ENCODE measurements around the gene QKI.
"Not testable (repeated sequence)": the region's sequence is repeated elsewhere in the genome, so short reads cannot be mapped to it uniquely, and the experiment has no call there.

The QKI gene

DNA sequence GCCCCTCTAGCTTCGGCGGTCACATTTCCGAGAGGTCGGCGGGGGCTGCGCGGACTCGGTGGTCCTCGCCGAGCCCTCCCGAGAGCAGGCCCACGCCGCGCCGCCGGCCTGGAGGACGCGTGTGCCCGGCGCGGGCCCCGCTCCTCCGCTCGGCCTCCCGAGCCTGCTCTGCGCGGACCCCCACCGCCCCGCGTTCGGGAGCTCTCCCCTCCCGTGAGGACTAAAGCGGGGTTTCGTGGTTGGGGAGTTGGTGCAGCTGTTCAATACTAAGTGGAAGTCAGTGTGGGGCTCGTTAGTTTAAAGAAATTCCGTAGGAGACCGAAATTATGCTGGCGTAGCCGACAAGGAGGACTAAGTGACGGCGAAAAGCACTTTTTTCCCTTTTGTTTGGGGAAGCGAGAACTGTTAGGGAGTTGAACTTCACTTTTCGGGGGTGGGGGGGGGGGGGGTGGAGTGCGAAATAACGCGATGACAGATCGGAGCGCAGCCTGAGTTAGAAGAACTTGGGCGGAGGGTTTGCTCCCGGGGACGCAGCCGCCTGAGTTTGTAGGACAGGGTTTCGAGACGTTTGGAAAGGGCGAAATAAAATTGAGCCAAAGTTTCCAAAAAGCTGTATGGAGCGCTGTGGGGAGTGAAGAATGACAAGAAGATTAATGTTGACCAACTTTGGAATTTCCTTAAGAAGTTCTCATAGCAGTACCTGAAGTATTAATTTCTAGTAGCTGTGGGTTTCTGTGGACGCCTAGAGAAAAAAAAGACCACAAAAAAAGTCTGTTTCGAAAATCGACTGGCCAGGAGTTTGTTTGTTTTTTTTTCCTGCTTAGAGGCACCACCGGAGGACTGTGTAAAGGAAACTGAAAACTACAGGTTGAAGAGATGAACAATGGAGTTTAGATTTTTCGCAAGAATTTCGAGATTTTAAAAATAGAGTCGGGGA is 1.4 kb downstream of the QKI start:
- DNase-seq: no peak

DNA sequence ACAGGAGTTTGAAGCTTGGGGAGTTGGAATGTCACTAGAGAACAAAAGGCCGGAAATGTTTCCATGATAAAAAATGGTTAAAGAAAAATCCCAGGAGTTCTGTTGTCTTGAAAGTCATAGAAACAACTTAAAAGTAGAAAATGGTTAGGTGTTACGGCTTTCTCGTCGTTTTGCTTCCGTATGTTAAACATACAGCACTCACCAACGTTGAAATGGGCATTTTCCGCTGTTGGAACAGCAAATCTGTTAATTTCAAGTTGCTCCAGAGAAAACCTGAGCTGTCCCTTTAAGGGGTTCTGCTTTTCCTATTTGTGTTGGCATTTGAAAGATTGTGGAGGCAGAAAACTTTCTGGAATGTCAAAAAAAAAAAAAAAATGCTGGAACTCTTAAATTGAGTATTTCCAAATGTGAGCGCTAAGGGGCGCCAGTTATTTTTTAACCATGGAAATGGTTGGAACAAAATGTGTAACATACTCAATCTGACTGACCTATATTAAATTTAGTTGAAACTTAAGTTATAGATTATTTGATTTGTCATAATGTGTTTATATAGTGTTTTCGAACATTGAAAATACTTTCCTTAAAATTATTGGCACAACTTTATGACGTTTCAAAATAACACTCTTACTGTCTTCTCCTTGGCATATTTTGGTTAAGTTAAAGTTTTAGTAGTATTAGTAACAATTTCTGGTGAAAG is 2.2 kb downstream of the QKI start:
- no peak for DNase-seq

DNA sequence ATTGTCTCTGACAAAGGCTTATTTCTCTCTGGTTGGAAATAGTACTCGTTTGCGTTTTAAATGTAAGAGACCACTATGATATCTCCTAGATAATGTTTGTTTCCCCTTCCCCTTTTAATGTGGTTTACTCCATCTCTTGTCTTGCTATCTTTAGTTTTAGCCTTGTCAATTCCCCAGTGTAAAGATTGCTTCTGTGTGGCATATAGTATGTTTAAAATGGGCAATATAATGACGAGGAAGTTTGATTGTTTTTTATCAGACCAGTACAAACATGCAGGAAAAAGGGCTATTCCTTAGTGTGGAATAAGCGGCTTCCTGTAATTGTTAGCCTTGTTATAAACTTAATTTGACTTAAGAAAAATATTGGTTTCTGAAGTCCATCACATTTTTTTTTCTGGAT is 3.1 kb downstream of the QKI start:
- DNase-seq: no peak

DNA sequence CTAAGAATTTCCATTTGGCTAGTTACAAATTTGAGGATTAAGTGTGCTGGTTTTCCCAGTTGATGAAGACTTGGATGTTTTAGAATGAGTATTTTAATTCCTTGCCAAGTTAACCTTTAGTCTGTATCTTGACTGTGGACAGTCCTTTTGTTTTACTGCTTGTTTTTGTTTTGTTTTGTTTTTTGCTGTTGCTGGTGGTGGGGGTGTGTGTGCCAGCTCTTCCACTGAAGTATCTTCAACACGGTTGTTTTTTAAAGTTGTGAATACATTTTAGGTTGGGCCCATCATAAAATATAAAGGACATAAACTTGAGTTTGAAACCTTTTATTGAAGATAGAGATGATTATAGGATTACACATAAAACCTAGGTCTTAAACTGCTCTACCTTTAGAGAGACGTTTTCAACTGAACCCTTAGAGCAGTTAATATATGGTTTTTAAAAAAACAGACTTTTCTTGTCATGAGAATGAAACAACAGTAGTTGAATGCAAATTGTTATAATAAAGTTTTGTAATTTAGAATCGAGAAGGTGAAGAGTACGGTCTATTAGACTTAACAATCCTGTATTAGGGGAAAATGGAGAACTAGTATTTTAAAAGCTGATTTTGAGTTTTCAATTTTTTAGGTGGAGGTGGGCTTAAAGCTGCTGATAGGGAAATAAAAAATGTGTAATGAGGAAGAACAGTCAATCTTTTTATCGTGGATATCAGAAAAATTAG is 4.0 kb downstream of the QKI start:
- DNase-seq: no peak

DNA sequence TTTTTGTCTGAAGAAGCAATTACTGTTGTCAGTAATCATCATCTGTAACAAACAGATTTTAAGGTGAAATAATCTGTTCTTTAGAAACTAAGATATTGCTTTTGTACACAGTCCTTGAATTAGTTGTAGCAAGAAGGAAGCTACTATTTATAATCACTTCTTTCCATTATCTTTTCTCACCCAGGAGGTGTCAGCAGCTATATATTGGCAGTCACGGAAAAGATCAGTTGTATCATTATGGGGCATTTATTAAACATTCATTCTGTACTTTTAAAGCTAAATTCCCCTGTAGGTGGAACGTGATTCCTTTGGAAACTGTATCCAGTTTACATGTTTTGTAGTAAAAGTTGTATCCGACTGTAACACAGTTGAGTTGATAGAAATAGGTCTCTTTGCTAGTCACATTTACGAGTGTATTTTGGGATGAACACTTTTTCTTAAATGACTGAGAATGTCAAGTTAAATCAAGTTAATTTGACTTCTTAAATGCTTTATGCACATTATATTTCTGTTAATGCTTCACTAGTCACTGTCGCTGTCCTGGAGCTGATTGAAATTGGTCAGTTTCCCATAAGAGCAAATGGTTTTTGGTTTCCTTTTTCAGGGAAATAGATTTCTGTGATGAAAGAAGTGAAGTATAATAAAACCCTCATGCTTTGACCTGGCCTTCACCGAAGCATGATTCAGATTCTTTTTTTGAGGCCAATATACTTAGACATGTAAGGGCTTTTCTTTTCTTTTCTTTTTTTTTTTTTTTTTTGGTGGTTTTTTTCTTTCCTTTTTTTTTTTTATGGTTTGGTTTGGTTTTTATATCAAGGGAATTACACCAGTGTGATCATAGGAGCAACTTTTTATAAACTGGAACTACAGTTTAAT is 5.1 kb downstream of the QKI start:
- DNase-seq: no peak

DNA sequence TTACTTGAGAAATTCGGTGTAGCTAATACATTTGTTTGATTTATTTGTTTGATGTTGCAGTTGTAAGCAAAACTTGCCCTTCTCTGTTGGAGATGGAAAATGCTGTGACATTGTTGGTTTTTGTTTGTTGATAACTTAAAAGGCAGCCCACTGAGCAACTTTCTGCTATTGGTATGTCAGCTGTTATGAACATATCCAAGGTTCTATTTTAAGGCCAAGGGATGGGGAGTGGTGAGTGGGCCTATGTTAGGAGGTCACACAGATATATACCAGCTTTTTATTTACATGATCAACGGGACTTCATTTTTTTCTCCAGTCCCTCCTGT is 5.7 kb downstream of the QKI start:
- no peak for DNase-seq

DNA sequence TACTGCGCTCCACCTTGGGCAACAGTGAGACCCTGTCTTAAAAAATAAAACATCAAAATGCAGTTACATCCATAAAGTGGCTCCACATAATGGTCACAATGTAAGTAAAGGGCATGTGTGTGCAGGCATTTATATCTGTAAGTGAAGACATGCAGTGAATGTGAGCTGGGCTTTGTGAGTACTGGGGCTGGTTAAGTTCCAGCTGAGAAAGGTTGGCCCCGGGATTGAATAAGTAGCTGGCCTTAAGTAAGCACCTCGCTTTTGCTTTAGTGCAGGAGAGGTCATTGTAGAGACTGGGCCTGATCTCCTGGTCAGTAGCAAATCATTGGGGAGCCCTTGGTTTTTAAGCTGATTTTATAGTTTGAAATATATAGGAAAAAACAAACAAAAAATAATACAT is 8.0 kb downstream of the QKI start:
- no peak for DNase-seq

DNA sequence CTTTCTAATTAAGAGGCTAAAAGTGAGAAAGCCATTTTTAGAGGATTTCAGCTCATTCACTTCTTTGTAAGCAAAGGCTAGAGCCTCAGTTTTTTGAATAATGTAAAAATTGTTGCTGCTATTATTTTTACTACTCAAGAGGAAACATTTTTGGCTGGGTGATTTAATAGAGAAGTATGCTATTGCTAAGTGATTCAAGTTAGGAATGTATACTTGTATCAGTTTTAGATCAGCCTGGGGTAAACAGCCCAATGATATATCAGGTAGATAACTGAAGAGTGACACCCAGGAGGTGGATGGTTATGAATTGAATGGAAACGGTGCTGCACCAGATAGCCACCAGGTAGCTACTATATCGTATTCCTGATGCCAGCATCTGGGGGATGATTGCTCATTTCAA is 9.2 kb downstream of the QKI start:
- no peak for DNase-seq

DNA sequence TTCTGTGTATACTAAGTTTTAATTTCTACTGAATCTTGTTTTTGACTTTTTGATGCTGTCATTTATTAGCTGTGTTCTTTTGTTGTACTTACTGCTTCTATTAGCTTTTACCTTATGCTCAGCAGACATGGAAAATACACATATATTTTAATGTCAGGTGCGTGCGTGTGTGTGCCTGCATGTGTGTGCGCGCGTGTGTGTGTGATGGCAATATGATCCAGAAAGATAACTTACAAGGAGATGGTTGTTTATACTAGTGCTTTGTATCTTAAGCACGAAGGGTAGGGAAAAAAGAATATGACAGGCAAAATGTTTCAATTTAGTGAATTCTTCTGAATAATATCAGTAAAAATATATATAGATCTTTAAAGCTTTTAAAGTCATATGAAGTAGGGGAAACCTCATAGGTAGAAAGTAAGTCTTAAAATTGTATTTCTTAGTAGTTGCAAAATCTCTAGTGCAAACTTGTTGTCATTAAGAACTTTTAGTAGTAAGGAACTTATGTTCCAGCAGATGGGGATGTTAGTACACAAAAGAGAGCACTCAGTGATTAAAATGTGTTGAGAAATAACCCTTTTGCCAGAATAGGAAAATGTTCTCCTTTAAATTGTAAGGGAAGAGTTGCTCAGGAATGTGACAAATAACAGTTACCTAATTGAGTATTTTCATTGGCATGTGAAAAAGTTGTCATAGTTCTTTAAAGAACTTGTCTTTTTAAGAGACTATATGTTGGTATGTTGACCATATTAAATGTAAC is 13.2 kb downstream of the QKI start:
- peak; percentile 39 for DNase-seq

DNA sequence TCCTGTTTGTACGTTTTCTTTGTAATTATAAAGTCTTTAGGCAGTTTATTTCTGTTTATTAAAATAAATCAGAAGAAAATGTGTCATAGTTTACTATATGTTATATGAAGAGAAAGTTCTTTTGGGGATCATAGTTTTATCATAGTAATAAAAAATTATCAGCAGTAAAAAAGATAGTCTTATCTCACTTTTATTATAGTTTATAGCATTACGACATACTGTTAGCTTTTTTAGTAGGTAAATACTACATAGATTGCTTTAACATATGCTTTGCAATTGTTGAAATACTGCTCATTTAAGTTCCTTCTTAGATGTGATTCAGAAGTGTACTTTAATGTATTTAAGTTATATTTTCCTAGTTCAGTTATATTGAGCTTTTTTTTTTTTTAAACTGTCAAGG is 13.9 kb downstream of the QKI start:
- DNase-seq: no peak

DNA sequence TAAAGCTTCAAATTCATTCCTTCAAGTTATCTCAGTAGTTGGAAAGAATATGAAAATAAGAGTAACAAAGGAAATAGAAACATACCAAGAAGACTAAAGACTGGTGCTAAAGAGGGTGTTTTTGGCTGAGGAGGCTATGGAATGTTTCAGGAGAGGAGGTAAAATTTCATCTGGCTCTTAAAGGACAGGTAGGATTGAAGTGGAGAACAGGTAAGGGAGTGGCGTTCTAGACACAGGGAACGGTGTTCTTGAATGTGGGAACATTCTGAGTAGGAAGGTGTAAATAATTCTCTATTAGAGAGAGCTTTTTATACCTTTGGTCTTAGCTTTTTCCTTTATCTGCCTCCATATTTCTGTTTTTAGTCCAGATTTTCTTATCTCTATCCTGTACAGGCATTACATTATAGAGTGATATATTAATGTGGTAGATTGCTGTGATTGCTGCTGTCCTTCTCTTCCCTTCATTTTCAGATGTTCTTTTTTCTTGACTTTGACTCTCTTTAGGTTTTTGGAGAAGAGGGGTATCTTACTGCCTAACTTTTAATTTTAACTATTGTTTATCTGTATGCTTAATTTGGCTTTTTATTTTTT is 15.4 kb downstream of the QKI start:
- DNase-seq: no peak

DNA sequence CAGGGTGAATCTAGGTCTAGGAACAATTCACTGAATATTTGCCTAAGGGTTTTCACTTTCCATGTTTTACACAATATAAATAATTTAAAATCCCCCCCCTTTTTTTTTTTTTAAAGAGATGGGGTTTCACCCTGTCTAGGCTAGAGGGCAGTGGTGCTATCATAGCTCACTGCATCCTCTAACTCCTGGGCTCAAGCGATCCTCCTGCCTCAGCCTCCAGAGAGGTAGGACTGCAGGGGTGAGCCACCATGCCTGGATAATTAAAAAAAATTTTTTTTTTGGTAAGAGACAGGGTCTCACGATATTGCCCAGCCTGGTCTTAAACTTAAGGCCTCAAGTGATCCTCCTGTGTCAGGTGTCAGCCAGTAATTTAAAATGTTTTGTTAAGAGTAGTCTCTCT is 17.8 kb downstream of the QKI start:
- no peak for DNase-seq

DNA sequence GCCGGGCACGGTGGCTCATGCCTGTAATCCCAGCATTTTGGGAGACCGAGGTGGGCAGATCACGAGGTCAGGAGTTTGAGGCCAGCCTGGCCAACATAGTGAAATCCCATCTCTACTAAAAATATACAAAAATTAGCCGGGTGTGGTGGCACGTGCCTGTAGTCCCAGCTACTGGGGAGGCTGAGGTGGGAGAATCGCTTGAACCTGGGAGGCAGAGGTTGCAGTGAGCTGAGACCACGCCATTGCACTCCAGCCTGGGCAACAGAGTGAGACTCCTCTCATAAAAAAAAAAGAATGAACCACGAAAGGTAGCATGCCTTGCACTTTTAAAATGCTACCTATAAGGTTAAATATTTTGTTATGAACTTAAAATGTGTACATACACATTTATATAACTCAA is 19.0 kb downstream of the QKI start:
- not testable (repeated sequence) for DNase-seq

DNA sequence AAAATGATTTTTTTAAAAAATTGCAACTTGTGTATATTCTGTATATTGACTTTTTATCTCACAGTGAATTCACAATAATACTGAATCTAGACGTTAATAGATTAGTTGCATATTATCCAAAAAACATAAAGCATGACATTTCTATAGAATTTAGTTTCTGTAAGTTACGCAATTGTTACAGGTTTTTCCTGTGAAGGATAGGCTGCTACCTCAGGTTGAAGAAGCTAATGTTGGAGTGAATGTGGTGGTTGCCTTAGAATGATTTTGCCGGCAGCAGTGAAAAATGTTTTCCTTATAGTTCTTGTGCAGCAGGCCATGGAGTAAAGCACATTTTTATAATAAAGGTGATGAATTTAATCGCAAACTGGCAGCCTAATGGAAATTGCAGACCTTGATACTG is 20.5 kb downstream of the QKI start:
- DNase-seq: no peak

DNA sequence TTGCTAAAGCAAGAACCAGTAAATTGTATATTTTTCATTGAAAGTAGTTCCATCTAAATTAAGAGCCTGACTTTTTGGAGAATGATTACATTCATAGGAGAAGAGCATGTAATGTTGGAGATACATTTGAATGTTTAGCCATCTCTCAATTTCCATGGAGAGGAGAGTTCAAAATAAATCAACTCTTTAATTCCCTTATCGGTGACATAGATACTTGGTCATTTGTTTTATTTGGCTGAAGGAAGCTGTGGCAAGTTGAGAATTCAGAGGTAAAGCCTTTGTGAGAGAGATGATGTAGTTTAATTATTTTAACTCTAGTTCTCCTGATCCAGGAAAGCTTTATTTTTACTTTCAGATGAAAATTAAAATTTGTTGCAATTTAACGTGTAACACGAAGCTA is 22.3 kb downstream of the QKI start:
- DNase-seq: no peak

DNA sequence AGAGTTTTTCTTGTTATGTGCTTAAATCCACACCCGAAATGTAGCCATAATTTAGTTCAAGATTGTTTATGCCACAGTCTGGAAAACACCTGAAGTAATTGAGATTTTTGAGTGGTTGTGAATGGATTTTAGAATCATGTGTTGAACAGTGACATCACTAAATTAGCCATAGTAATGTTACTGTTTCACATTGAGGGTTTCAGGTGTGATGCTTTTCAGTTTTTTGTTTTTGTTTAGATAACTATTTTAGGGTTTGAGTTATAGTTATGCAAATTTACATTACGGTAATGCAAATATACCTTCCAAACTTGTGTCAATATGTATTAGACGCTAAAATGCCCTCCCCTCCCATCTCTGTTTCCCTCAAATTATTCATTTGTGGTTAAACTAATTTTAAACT is 22.9 kb downstream of the QKI start:
- no peak for DNase-seq

DNA sequence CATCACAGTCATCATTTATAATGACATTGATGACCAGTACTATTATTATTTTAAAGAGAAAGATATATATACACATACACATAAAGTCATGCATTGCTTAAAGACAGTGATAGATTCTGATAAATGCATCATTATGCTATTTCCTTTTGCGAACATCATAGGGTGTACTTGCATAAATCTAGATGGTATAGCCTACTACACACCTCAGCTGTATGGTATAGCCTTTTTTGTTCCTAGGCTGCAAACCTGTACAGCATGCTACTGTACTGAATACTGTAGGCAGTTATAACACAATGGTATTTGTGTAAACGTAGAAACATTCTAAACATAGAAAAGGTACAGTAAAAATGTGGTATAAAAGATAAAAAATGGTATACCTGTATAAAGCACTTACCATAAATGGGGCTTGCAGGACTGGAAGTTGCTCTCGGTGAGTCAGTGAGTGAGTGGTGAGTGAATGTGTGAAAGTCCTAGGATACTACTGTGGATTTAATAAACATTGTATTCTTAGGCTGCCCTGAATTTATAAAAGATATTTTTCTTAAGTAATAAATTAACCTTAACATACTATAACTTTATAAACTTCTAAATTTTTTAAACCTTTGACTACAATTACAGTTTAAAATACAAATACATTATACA is 23.9 kb downstream of the QKI start:
- no peak for DNase-seq

DNA sequence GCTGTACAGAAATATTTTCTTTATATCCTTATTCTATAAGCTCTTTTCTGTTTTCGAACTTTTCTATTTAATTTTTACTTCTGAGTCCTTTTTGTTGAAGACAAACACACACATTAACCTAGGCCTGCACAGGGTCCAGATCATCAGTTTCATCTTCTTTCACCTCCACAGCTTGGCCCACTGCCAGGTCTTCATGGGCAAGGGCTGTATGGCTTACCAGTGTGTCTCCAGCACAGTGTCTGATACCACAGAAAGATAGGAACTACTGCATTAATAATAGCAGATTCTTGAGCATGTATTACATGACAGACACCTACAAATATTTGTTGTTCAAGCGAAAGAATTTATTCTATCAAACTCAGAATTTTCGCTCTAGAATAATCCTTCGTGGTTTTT is 24.4 kb downstream of the QKI start:
- DNase-seq: no peak

DNA sequence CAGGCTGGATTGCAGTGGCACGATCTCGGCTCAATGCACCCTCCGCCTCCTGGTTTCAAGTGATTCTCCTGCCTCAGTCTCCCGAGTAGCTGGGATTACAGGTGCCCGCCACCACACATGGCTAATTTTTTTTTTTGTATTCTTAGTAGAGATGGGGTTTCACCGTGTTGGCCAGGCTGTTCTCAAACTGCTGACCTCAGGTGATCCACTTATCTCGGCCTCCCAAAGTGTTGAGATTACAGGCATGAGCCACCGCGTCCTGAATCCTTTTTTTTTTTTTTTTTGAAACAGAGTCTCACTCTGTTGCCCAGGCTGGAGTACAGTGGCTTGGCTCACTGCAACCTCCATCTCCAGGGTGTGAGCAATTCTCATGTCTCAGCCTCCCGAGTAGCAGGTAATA is 24.9 kb downstream of the QKI start:
- DNase-seq: not testable (repeated sequence)

DNA sequence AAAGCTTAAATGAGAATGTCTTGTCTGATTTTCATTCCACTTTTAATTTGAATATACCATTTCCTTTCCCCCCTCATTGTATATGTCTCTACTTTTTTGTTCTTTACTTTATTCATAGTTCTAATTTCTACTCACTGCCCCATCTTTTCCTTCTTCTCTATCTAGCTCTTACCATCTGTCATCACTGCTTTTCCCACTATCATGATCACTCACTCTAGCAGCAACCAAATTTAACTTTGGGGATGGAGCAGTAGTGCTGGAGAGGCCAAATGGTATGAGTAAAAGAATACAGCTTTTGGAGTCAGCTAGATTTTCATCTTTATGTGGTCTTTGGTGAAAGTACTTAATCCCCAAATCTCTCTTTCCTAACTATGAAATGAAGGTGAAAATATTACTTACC is 25.5 kb downstream of the QKI start:
- DNase-seq: no peak

DNA sequence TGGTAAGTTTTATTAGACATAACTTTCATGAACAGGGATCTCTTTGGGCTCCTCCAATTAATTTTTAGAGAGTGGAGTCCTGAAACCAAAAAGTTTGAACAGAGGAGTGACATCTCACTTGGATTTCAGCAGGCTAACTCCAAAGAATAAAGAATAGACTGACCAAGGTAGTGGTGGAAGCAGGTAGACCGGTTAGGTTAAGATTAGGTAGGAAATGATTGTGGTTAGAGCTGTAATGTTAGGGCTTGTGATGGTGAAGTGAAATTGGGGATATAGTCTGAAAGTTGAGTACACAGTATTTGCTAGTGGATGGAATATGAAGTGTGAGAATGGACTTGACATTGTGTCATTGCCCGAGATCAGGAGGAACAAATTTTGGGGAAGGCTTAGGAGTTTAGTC is 27.8 kb downstream of the QKI start:
- no peak for DNase-seq

Measured in NCI-H524 treated with DMSO at 0.1 percent for 48 hours (cell line).